Measurements from ENCODE around the gene PSIP1.
"Not testable (repeated sequence)": the region's sequence is repeated elsewhere in the genome, so short reads cannot be mapped to it uniquely, and the experiment has no call there.

Gene PSIP1

DNA sequence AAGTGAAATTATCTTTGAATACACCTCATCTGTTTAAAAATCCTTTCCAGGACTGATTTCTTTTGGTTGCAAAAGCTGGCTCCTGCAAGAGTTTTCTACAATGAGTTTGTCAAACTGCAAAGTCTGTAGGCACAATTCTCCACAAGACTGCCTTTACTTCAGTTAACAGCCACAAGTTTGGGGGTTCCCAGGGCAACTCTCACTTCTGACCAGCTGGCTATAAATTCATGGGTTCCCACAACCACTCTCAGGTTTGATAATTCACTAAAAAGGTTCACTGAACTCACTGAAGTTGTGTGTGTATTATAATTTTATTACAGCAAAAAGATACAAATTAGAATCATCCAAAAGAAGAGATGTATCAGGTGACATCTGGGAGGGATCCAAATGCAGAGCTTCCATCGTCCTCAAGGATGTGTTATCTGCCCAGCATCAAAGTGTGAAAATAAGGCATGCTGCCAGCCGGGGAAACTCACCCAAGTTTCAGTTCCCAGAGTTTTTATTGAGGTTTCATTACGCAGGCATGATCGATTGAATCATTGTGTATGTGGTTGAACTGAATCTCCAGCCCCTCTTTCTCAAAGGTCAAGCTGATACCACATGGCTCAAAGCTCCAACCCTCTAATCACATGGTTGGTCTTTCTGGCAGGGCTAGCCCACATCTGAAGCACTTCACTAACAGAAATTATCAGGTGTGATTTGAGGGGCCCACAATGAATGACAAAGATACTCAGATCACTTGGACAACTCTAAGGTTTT, 19.0 kb upstream of the PSIP1 start:
- ChIA-PET CTCF (interaction anchor here (0.8 kb wide), 1 partner anchor 33 kb away, joined by 3 read pairs; no protein-coding TSS in a partner anchor), POLR2A (interaction anchor here (0.8 to 1.2 kb wide), 2 partner anchors 19 to 23 kb away, joined by 5 to 10 read pairs; partner anchors contain the start of genes CCDC171 and PSIP1)
- no peak overlapping the region for H3K27ac ChIP-seq (ENCODE audit: extremely low read depth, low read depth, low read length)
- no peaks in the 10 kb centered on the region for H3K4me1 ChIP-seq (ENCODE audit: control insufficient read depth, insufficient read depth, low read length)
- H3K9me3 ChIP-seq (ENCODE audit: control insufficient read depth, insufficient read depth, low read depth, low read length): no peaks in the 10 kb centered on the region
- no peaks in the 10 kb centered on the region for H3K36me3 ChIP-seq (ENCODE audit: control insufficient read depth in 2 of 2, insufficient read depth in 1 of 2, low read length in 2 of 2)
- TF ChIP-seq, protein P1, sequence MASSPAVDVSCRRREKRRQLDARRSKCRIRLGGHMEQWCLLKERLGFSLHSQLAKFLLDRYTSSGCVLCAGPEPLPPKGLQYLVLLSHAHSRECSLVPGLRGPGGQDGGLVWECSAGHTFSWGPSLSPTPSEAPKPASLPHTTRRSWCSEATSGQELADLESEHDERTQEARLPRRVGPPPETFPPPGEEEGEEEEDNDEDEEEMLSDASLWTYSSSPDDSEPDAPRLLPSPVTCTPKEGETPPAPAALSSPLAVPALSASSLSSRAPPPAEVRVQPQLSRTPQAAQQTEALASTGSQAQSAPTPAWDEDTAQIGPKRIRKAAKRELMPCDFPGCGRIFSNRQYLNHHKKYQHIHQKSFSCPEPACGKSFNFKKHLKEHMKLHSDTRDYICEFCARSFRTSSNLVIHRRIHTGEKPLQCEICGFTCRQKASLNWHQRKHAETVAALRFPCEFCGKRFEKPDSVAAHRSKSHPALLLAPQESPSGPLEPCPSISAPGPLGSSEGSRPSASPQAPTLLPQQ (tag by site-specific recombination; IDR thresholded peaks at IDR 0.05): 0 out of 2 replicates have a peak, but pooled peaks have one; percentile 22
- TF ChIP-seq PATZ1 (tag by site-specific recombination; IDR thresholded peaks at IDR 0.05): no peak
- no peak overlapping the region for H3K4me3 ChIP-seq (ENCODE audit: low read depth, low read length)

DNA sequence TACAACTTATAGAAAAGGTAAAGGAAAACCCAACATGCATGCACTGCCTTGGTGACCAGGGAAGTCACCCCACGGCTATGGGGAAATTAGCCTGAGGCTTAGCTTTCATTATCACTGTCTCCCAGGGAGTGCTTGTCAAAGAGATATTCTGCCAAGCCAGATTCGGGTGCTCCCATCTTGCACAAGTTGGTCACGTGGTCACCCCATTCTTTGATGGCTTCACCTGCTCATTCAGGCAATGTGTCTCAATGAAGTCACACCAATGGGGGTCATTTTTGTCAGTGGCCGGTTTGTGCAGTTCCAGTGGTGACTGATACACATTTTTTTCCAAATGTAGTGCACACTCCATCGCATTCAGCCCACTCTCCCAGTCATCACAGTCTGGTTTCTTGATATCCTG, 16.3 kb upstream of the PSIP1 start:
- H3K36me3 ChIP-seq (ENCODE audit: control insufficient read depth in 2 of 2, insufficient read depth in 1 of 2, low read length in 2 of 2); POLR2A ChIA-PET; H3K27ac ChIP-seq (ENCODE audit: extremely low read depth, low read depth, low read length); CTCF ChIA-PET; H3K4me1 ChIP-seq (ENCODE audit: control insufficient read depth, insufficient read depth, low read length); H3K9me3 ChIP-seq (ENCODE audit: control insufficient read depth, insufficient read depth, low read depth, low read length); H3K4me3 ChIP-seq (ENCODE audit: low read depth, low read length): not testable (repeated sequence)

- POLR2A ChIA-PET: no interaction called here
Measured at GRCh38 chr9:15525958-15526357, 15.2 kb upstream of the PSIP1 start.

More at GRCh38 chr9:15525958-15526357, 15.2 kb upstream of the PSIP1 start:
- Histone ChIP-seq H3K36me3 (ENCODE audit: control insufficient read depth in 2 of 2, insufficient read depth in 1 of 2, low read length in 2 of 2) (no peaks in the 10 kb centered on the region), H3K27ac (ENCODE audit: extremely low read depth, low read depth, low read length) (no peak overlapping the region), H3K4me1 (ENCODE audit: control insufficient read depth, insufficient read depth, low read length) (no peaks in the 10 kb centered on the region), H3K9me3 (ENCODE audit: control insufficient read depth, insufficient read depth, low read depth, low read length) (no peaks in the 10 kb centered on the region), H3K4me3 (ENCODE audit: low read depth, low read length) (no peak overlapping the region)
- CTCF ChIA-PET: no interaction called here
- TF ChIP-seq ZNF639 (tag by site-specific recombination; IDR thresholded peaks at IDR 0.05) (no peak), ZNF670 (tag by site-specific recombination; IDR thresholded peaks at IDR 0.05; ENCODE audit: low read depth) (no peak), ZNF677 (tag by site-specific recombination; IDR thresholded peaks at IDR 0.05) (no peak), ZNF76 (tag by site-specific recombination; IDR thresholded peaks at IDR 0.05; ENCODE audit: borderline replicate concordance, low read depth) (no peak), SETDB1 (IDR thresholded peaks at IDR 0.05; ENCODE audit: insufficient read length, low read length) (no peak), HIC1 (tag by site-specific recombination; IDR thresholded peaks at IDR 0.05) (no peak), ZXDB (tag by site-specific recombination; IDR thresholded peaks at IDR 0.05) (no peak), ZNF747 (tag by site-specific recombination; IDR thresholded peaks at IDR 0.05) (no peak)
- TF ChIP-seq, protein P2, sequence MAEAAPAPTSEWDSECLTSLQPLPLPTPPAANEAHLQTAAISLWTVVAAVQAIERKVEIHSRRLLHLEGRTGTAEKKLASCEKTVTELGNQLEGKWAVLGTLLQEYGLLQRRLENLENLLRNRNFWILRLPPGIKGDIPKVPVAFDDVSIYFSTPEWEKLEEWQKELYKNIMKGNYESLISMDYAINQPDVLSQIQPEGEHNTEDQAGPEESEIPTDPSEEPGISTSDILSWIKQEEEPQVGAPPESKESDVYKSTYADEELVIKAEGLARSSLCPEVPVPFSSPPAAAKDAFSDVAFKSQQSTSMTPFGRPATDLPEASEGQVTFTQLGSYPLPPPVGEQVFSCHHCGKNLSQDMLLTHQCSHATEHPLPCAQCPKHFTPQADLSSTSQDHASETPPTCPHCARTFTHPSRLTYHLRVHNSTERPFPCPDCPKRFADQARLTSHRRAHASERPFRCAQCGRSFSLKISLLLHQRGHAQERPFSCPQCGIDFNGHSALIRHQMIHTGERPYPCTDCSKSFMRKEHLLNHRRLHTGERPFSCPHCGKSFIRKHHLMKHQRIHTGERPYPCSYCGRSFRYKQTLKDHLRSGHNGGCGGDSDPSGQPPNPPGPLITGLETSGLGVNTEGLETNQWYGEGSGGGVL (tag by site-specific recombination; IDR thresholded peaks at IDR 0.05): no peak
- TF ChIP-seq, protein P3, sequence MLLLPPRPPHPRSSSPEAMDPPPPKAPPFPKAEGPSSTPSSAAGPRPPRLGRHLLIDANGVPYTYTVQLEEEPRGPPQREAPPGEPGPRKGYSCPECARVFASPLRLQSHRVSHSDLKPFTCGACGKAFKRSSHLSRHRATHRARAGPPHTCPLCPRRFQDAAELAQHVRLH (tag by site-specific recombination; IDR thresholded peaks at IDR 0.05): no peak
